Measurements from ENCODE around the gene DAP.

DNA sequence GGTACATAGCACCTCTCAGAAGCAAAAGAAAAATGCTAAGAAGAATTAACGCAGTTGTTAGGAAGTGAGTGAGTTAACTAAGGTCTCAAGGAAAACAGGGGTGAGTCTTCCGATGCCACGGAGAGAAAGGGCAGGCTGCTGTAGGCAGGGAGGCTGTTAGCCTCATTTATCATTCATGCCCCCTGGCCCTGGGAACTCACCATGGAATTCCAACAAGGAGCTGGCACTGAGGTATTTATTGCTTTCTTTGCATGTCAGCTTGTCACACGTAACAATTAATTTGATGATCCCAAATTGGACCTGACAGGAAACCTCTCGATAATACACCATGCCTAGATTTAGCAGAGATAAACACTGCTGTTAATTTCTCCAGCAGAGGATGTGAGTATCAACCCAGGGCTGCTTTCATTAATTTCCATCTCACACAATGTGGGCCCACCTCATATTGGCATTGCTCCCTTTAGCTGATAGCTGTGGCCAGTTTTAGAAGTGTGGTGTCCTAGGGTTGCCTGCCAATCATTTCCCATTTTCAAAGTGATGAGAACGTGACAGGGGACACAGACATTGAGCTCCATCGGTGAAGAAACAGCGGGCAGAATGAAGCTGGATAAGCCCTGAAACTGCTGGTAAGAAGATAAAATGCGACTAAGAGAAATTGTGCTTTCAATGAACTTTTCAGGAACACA, 45.3 kb downstream of the DAP start:
- TF ChIP-seq CTCF (IDR thresholded peaks at IDR 0.05) (no peak), POLR2A (IDR thresholded peaks at IDR 0.05) (no peak)

All from Peyer's patch (tissue), 4 donors.